NCI-H1694 (cell line): ENCODE measurements around the gene MDM1.

Source experiments
- DNase-seq: peaks from one replicate; lab custom pipeline; 2025; lab: John Stamatoyannopoulos, UW

Gene MDM1

GRCh38 chr12:68356060-68356695 is 24.0 kb upstream of the MDM1 start:
- DNase-seq: no peak

- no peak for DNase-seq
Measured at GRCh38 chr12:68354977-68355541, 22.9 kb upstream of the MDM1 start.

GRCh38 chr12:68352067-68352466 is 19.9 kb upstream of the MDM1 start:
- DNase-seq: no peak

GRCh38 chr12:68350753-68351152 is 18.6 kb upstream of the MDM1 start:
- DNase-seq: no peak

GRCh38 chr12:68349921-68350606 is 17.9 kb upstream of the MDM1 start:
- no peak for DNase-seq

GRCh38 chr12:68349220-68349621 is 17.1 kb upstream of the MDM1 start:
- DNase-seq: no peak

- no peak for DNase-seq
Measured at GRCh38 chr12:68348419-68348818, 16.3 kb upstream of the MDM1 start.

- no peak for DNase-seq
Measured at GRCh38 chr12:68345763-68346162, 13.6 kb upstream of the MDM1 start.

GRCh38 chr12:68344126-68344525 is 12.0 kb upstream of the MDM1 start:
- DNase-seq: no peak

GRCh38 chr12:68342966-68343365 is 10.8 kb upstream of the MDM1 start:
- DNase-seq: no peak

- DNase-seq: no peak
Measured at GRCh38 chr12:68341822-68342221, 9.7 kb upstream of the MDM1 start.

GRCh38 chr12:68340404-68341270 is 8.5 kb upstream of the MDM1 start:
- DNase-seq: no peak

- no peak for DNase-seq
Measured at GRCh38 chr12:68336889-68337303, 4.7 kb upstream of the MDM1 start.

GRCh38 chr12:68335462-68335861 is 3.3 kb upstream of the MDM1 start:
- DNase-seq: no peak

GRCh38 chr12:68334132-68334531 is 2.0 kb upstream of the MDM1 start:
- DNase-seq: no peak

GRCh38 chr12:68332728-68333630 is 817 bp upstream of the MDM1 start:
- DNase-seq: no peak

GRCh38 chr12:68331500-68331868 is 678 bp downstream of the MDM1 start:
- DNase-seq: no peak

GRCh38 chr12:68327896-68328295 is 4.3 kb downstream of the MDM1 start:
- DNase-seq: no peak

- no peak for DNase-seq
Measured at GRCh38 chr12:68326716-68327115, 5.4 kb downstream of the MDM1 start.

- DNase-seq: no peak
Measured at GRCh38 chr12:68325966-68326365, 6.2 kb downstream of the MDM1 start.

- DNase-seq: no peak
Measured at GRCh38 chr12:68324531-68324930, 7.6 kb downstream of the MDM1 start.

GRCh38 chr12:68321140-68321539 is 11.0 kb downstream of the MDM1 start:
- no peak for DNase-seq
